COR-L47 (cell line): Measurements from ENCODE around the gene ITPK1.

Experiments used
- DNase-seq: peaks from one replicate; lab custom pipeline; 2025; lab: John Stamatoyannopoulos, UW

The ITPK1 gene

DNA sequence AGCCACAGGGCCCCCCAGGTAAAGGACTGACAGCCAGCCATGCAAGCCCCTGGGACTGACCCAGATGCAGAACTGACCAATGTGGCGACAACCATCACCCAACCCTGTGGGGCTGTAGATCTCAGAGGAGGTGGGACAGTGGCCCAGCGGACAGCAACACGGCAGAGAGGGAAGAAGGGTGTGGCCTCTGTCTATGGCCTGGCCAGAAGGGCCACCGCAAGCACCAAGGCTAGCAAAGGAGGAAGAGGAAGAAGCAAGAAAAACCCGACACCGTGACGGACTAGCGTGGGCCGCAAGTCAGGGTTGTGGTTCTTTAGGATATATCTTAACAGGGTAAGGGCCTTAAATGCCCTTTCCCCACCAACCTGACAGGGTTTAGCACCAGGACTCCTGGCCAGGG is 71.2 kb downstream of the ITPK1 start:
- no peak for DNase-seq

GRCh38 chr14:93044121-93044520 is 71.6 kb downstream of the ITPK1 start:
- DNase-seq = no peak

DNA sequence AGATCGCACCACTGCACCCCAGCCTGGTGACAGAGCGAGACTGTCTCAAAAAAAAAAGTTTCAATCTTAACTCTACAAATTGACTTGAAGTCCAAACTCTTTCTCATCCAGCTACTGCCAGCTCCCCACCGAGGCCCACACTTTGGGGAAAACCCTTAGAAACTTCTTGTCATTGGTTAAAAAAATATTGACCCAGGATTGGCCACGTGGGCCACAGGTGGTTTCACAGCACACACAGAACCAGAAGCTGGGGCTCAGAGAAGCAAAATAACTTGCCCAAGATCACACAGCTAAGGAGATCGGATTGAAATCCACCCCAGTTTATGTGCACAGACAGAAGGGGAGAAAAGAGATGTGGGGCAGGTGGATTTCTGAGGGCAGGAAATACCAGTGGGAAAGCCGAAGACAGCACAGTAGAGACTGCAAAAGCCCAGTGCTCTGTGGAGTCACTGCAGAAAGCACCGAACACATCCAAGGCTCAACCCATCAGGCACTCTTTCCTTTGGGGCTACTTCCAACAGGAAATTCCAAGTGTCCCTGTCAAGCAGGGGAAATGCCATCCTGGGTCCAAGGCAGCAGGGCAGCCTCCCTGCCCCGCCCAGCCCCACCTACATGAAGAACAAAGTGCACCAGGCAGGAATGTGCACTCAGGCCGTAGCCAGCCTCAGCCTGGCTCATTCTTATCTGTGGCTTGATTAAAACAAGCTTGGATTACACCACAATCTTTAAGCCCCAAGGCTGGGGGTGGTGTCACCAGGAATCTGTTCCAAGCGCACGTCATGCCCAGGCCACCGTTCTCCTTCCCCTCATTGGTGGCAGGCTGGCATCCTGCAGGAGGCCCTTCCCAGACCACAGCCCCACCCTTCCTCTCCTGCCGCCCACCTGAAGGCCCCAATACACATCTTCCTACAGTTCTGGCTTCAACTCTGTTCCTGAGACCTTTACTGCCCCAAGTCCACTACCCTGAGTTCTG is 72.5 kb downstream of the ITPK1 start:
- DNase-seq = no peak

- DNase-seq = no peak
These were observed 73.9 kb downstream of the ITPK1 start for GRCh38 chr14:93041830-93042229.

DNA sequence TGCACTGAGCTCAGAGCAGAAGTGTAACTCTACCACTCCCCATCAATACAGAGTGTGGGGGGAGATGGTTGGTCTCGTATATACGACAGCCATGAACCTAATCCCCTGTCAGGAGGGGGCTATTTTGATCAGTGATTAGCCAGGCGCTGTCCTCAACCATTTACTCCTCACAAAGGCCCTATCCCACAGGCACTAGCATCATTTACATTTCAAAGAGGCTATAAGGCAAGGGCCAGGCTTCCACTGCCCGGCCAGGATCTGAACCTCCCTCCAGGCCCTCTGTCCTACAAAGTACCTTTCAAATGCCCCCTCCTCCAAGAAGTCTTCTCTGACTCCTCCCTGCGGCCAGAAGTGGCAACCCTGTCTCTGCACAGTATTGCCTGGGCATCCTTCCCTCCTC is 74.7 kb downstream of the ITPK1 start:
- no peak for DNase-seq

DNA sequence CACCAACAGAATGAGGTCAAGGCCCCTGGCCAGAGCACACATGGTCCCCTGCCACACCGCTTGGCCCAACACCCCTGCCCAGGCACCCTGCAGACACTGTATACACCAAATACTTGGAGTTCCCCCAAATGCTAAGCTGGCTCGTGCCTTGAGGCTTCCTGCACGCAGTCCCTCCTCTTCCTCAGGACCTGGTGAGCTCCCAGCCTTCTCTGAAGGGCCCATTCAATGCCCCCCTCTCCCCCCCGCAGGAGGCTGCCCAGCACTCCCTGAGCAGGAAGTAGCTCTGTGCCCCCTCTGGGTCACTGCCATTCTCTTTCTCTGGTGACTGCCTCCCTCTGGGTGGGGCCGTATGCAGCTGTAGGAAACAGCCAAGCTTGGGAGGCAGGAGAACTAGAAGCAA is 75.3 kb downstream of the ITPK1 start:
- no peak for DNase-seq

- no peak for DNase-seq
These were observed 75.9 kb downstream of the ITPK1 start for GRCh38 chr14:93039649-93040315.

GRCh38 chr14:93037351-93037750 is 78.4 kb downstream of the ITPK1 start:
- DNase-seq = peak; percentile 27

DNA sequence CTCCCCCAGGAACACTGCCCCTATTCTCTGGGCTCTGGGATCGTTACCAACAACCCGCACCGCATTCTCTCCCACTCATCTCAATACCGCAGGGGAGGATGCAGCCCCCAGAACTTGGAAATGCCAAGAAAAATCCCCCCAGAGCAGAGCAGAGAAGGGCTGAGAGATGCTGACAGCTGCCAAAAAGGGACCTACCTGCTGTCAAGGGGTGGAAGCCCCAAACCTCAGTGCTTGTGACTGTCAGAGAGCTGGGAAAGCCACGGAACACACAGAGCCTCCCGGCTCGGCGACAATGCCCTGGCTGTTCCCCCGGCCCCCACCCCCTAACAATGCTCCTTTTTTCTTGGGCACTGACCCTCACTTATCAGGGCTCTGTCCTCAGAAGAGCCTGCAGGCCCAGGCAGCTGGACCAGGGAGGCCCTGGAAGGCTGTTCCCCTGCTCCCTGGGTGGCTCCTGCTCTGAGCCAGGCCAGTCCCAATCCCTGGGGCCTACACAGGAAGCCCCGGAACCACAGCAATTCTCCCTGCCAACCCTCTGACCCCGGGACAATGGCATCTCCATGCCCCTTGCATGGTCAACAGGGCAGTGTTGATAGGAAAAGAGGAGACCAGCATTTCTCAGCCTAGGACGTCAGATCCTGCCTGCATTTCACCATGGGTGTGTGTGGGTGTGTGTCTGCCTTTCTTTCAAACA is 78.9 kb downstream of the ITPK1 start:
- no peak for DNase-seq

- no peak for DNase-seq
These were observed 79.6 kb downstream of the ITPK1 start for GRCh38 chr14:93035917-93036651.

DNA sequence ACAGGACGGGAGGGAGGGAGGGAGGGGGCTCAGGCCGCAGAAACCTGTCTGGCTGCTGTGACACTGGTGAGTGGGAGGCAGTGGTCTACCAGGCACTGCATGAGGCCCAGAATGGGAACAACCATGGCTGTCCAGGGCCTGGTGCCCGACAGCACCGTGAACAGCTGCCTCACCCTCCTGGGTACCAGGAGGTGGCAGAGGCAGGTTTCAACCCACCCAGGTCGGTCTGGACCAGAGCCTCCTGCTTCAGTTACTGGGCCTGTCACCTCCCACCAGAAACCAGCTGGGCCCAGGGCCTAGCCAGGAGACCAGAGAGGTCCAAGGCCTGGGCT is 80.2 kb downstream of the ITPK1 start:
- no peak for DNase-seq

- no peak for DNase-seq
These were observed 81.1 kb downstream of the ITPK1 start for GRCh38 chr14:93034671-93034994.

DNA sequence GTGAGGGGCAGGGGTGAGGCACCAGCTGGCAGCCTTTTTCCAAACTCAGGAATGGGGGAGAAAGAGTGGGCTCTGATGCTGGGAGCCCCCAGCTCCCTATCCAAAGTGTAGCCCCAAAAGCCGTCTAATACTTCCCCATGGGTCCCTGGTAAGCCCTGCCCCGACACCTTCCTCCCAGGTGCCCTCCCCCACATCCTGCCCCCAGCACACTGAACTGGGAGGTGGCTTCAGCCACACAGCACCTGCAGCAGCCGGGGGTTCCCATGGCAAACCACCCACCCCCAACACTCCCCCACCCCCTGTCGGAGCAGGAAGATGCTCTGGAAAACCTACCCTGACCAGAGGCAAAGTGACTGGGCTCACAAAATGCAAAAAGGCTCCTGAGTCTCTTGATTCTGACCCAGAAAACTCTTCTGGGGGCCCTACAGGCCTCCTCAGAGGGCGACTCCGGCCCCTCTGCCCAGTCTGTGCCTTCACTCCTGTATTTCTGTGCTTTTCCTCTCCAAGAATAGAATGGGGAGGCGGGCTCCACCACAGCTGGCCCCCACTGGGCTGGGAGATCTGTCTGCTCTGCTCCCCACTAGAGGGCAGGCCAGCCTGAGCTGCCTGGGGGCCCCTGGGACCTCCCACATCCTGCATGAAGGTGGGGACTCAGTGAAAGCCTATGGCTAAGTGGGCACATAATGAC is 81.6 kb downstream of the ITPK1 start:
- DNase-seq = peak; percentile 48

GRCh38 chr14:93033084-93033982 is 82.4 kb downstream of the ITPK1 start:
- DNase-seq = peak; percentile 23

DNA sequence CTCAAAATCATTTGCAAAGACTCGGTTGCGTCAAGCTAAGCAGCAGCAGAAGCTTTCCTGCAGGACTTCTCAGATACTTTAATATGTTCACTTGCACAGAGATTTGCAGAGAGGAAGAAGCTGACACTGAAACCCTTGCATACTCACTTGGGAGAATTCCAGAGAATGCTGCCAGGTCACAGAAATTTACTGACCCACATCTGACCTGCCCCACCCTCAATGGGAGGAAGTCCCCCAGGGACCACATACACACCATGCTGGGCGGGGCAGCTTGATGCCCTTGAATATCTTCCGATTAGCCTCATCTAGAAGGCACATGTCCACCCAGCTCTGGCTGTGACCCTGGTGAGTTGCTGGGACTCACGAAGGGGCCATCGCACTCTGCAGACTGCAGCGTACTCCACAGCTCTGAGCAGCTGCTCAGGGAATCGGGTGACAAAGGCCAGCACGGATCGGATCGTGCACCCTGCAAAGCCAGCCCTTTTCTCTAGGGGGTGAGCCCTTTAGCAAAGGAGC is 83.2 kb downstream of the ITPK1 start:
- DNase-seq = no peak

DNA sequence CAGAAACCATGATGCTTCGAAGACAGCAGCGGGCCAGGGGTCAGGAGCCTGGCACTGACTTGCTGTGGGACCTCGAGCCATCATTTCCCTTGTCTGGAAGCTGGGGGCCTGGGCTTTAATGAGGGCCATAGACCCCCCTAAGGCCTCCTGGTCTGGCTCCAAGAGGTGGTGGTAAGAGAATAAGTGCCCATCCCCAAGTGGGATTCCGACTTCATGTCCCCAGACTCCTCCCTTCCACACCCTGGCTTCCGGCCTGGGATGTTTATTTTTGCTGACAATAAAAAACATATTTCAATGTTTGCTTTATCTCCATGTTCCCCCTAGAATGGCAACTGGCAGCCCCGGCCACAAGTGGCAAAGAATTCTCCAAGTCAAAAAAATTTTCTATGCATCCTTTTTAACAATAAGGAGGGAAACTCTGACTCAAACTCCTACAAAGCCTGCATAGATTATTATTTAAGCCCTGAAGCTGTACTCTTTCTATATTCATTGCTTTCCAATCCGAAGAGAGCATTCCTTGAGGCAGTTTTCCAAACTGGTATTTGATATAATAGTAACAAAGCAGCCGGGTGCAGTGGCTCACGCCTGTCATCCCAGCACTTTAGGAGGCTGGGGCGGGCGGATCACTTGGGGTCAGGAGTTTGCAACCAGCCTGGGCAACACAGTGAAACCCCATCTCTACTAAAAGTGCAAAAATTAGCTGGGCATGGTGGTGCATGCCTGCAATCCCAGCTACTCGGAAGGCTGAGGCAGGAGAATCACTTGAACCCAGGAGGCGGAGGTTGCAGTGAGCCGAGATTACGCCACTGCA is 84.0 kb downstream of the ITPK1 start:
- no peak for DNase-seq

- no peak for DNase-seq
These were observed 85.0 kb downstream of the ITPK1 start for GRCh38 chr14:93030761-93031160.

GRCh38 chr14:93029911-93030508 is 85.7 kb downstream of the ITPK1 start:
- DNase-seq = no peak

DNA sequence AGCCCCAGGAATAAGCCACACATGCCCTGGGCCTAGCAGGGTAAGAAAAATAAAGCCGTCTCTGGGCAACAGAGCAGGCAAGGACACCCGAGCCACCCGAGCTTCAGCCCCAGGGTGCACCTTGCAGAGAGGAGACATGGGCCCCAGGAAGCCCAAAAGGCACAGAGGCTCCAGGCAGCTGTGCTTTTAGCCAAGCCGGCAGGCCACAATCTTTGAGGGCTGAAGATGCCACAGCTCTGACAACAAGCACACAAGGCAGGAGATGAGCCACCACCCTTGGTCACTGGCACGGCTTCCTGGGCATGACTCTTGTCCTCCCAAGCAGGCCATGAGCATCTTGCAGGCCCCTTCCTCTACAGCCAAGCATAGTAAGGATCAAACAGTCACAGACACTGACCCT is 86.3 kb downstream of the ITPK1 start:
- DNase-seq = no peak
